H1 (cell line): ENCODE measurements around the gene INTS2. TPM values are rescaled to one million over a fixed set of nuclear protein-coding genes. Genes with fewer than 3 reads are reported as not detected.

Experiments used
- ATF3 ChIP-seq: IDR thresholded peaks from 2 replicates; pipeline ENCODE4 v1.6.1; 2011; ENCODE audit warnings: low read depth, mild to moderate bottlenecking, low read length; ENCODE audit not compliant: insufficient read depth
- BACH1 ChIP-seq: IDR thresholded peaks from 2 replicates; pipeline ENCODE4 v1.6.1; 2012; ENCODE audit warnings: low read length, improper control_type of control experiment
- CHD1 ChIP-seq: IDR thresholded peaks from 2 replicates; pipeline ENCODE4 v1.6.1; 2012; ENCODE audit warnings: low read depth, low read length, improper control_type of control experiment
- CHD2 ChIP-seq: IDR thresholded peaks from 2 replicates; pipeline ENCODE4 v1.6.1; 2012; ENCODE audit warnings: low read length, improper control_type of control experiment
- POU5F1 ChIP-seq: IDR thresholded peaks from 2 replicates; pipeline ENCODE4 v1.6.1; 2011; ENCODE audit warnings: low read depth, mild to moderate bottlenecking, low read length, moderate library complexity
- polyA plus RNA-seq, 7 experiments: library from polyadenylated mRNA; depleted of rRNA in 3 of 7; stranded (reverse) in 5 of 7; unstranded in 2 of 7; fragments of >200 nt in 5 of 7; fragments of 200-250 nt in 2 of 7; gene quantifications; 1 replicate in 5 of 7; 2 replicates in 1 of 7; 4 replicates in 1 of 7; pipeline versions ENCODE4 v1.2.1 to v1.2.3, GENCODE V29; 2011 to 2013; ENCODE audit warnings: missing spikeins in 2 of 7, mixed read lengths in 2 of 7
- total RNA-seq: library from RNA; stranded (reverse); fragmentation: NEBNext Ultra II Directional; extraction: Animal tissue kit (Norgen Biotek cat#: 25700); gene quantifications from 2 replicates; pipeline ENCODE4 v1.2.1, GENCODE V29; 2021

The INTS2 gene
- total and polyA plus RNA-seq, 2 of the 8 experiments (the other 6 are each of a cell fraction or from before 2014, with no cell fraction given), result 9.4 to 21.8 TPM

DNA sequence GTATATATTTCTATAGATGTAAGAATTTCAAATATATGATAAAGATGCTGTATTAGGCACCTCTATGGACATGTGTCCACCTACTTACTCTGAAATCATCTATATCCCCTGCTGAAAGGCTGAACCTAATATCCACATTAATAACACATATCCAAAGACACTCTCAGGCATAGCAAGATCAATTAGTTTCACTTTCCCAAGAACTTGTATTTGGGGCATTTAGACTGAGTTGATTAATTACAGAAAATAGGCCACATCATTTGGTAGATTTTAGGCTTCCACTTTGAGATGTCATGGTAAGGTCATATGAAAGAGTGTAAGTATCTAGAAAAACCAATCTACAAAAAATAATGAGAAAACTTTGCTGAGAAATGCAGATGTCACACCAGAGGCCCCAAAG, 109.6 kb downstream of the INTS2 start (continued):
- no peak for TF ChIP-seq ATF3
- TF ChIP-seq CHD1, result no peak
- TF ChIP-seq CHD2, result no peak
- no peak for TF ChIP-seq BACH1
- no peak for TF ChIP-seq POU5F1
